GM23338 (cell line): ENCODE data around the gene RNF115. TPM values are rescaled to one million over a fixed set of nuclear protein-coding genes. Genes with fewer than 3 reads are reported as not detected.

ENCODE experiments used
- ATAC-seq: fragments of 200-7000 bp; cut with Tn5 transposase; 3 replicates; pipeline ENCODE4 v1.9.1; 2020
- DNase-seq: peaks from one replicate; pipeline ENCODE4 v3.0.0-alpha.2; 2015; ENCODE audit warnings: low spot score
- H2AFZ ChIP-seq: fragments of 200-600 bp; sonication (generic); 2 replicates; pipeline ENCODE4 v1.8.0; 2016; ENCODE audit warnings: antibody characterized with exemption, mild to moderate bottlenecking, moderate library complexity
- H3F3A ChIP-seq: fragments of 200-600 bp; sonication (generic); replicated peaks from 2 replicates; pipeline ENCODE4 v1.8.0; 2017; ENCODE audit warnings: antibody characterized with exemption, mixed run types, low read depth
- H3K27ac ChIP-seq: fragments of 200-600 bp; sonication (generic); 2 replicates; pipeline ENCODE4 v1.6.1; 2016; ENCODE audit warnings: low read depth
- H3K27me3 ChIP-seq: fragments of 200-600 bp; sonication (generic); 2 replicates; pipeline ENCODE4 v1.8.0; 2016; ENCODE audit warnings: mild to moderate bottlenecking, mixed run types, moderate library complexity; ENCODE audit not compliant: insufficient read depth
- H3K36me3 ChIP-seq: fragments of 200-600 bp; sonication (generic); 2 replicates; pipeline ENCODE4 v1.8.0; 2016; ENCODE audit warnings: mild to moderate bottlenecking; ENCODE audit not compliant: insufficient read depth
- H3K4me1 ChIP-seq: fragments of 200-600 bp; sonication (generic); 2 replicates; pipeline ENCODE4 v1.8.0; 2016; ENCODE audit warnings: mild to moderate bottlenecking, moderate library complexity; ENCODE audit not compliant: insufficient read depth
- H3K4me2 ChIP-seq: fragments of 200-600 bp; sonication (generic); 2 replicates; pipeline ENCODE4 v1.7.1; 2017; ENCODE audit warnings: mixed run types
- H3K4me3 ChIP-seq: fragments of 200-600 bp; sonication (generic); 2 replicates; pipeline ENCODE4 v1.6.1; 2016; ENCODE audit warnings: mixed run types
- H3K79me2 ChIP-seq: fragments of 200-600 bp; sonication (generic); replicated peaks from 2 replicates; pipeline ENCODE4 v1.8.0; 2017; ENCODE audit warnings: mild to moderate bottlenecking; ENCODE audit not compliant: insufficient read depth
- H3K9me2 ChIP-seq: fragments of 200-600 bp; sonication (generic); 2 replicates; pipeline ENCODE4 v1.8.0; 2017; ENCODE audit not compliant: insufficient read depth
- H4K20me1 ChIP-seq: fragments of 200-600 bp; sonication (generic); replicated peaks from 2 replicates; pipeline ENCODE4 v1.8.0; 2017; ENCODE audit warnings: mild to moderate bottlenecking; ENCODE audit not compliant: insufficient read depth
- H3K27ac Mint-ChIP-seq: 2 replicates; pipeline ENCODE4 v1.8.0; 2020; ENCODE audit warnings: inconsistent platforms, mild to moderate bottlenecking, moderate library complexity, mixed read lengths
- H3K27me3 Mint-ChIP-seq: 3 replicates; pipeline ENCODE4 v1.8.0; 2022; ENCODE audit warnings: low read depth, mild to moderate bottlenecking, moderate library complexity, mixed read lengths, inconsistent platforms; ENCODE audit not compliant: insufficient read depth, poor library complexity
- H3K36me3 Mint-ChIP-seq: 3 replicates; pipeline ENCODE4 v1.8.0; 2021; ENCODE audit warnings: low read depth, mild to moderate bottlenecking, inconsistent platforms, moderate library complexity, mixed read lengths
- H3K4me1 Mint-ChIP-seq: 3 replicates; pipeline ENCODE4 v1.8.0; 2020; ENCODE audit warnings: mild to moderate bottlenecking, inconsistent platforms, mixed read lengths
- H3K4me3 Mint-ChIP-seq: 3 replicates; pipeline ENCODE4 v1.8.0; 2021; ENCODE audit warnings: moderate library complexity, mild to moderate bottlenecking, inconsistent platforms, mixed read lengths
- H3K9me3 Mint-ChIP-seq: 3 replicates; pipeline ENCODE4 v1.8.0; 2020; ENCODE audit warnings: moderate library complexity, mild to moderate bottlenecking, inconsistent platforms, mixed read lengths
- CREB1 ChIP-seq: fragments of 250-450 bp; sonication (Bioruptor Pico); IDR thresholded peaks from 2 replicates; pipeline ENCODE4 v1.5.0; 2020; ENCODE audit warnings: low read depth, mild to moderate bottlenecking, moderate library complexity
- EZH2 ChIP-seq: fragments of 200-600 bp; sonication (generic); IDR thresholded peaks from one replicate; pipeline ENCODE4 v1.8.0; 2017; ENCODE audit warnings: antibody characterized with exemption, mild to moderate bottlenecking, low read depth; ENCODE audit not compliant: unreplicated experiment
- EZH2phosphoT487 ChIP-seq: fragments of 200-600 bp; sonication (generic); IDR thresholded peaks from one replicate; pipeline ENCODE4 v1.8.1; 2018; ENCODE audit warnings: antibody characterized with exemption; ENCODE audit not compliant: unreplicated experiment
- JUNB ChIP-seq: IDR thresholded peaks from one replicate; pipeline ENCODE4 v1.6.1; 2016; ENCODE audit warnings: antibody characterized with exemption; ENCODE audit not compliant: unreplicated experiment
- NANOG ChIP-seq: IDR thresholded peaks from 2 replicates; pipeline ENCODE4 v1.6.1; 2016; ENCODE audit warnings: antibody characterized with exemption, borderline replicate concordance
- POLR2AphosphoS5 ChIP-seq: IDR thresholded peaks from 2 replicates; pipeline ENCODE4 v1.6.1; 2016; ENCODE audit warnings: antibody characterized with exemption, low read depth
- STAT1 ChIP-seq: IDR thresholded peaks from one replicate; pipeline ENCODE4 v1.6.1; 2016; ENCODE audit warnings: antibody characterized with exemption; ENCODE audit not compliant: unreplicated experiment
- ZNF114 ChIP-seq: fragments of 250-450 bp; sonication (Bioruptor Pico); IDR thresholded peaks from 2 replicates; pipeline ENCODE4 v1.5.0; 2020; ENCODE audit warnings: mild to moderate bottlenecking, moderate library complexity
- ZNF331 ChIP-seq: fragments of 250-450 bp; sonication (Bioruptor Pico); IDR thresholded peaks from 2 replicates; pipeline ENCODE4 v1.5.0; 2020; ENCODE audit warnings: low read depth, mild to moderate bottlenecking, moderate library complexity
- polyA plus RNA-seq: library from polyadenylated mRNA; unstranded; fragments of >200 nt; fragmentation: Nextera tagmentation; extraction: Ambion mirVana; gene quantifications from 2 replicates; pipeline ENCODE4 v1.2.1, GENCODE V29; 2016
- total RNA-seq: library from RNA; depleted of rRNA; stranded (reverse); fragments of >200 nt; shearing (Covaris generic); gene quantifications from 2 replicates; pipeline ENCODE4 v1.2.3, GENCODE V29; 2014
- TF ChIP-seq, protein P1 (sequence below): fragments of 250-450 bp; sonication (Bioruptor Pico); IDR thresholded peaks from 2 replicates; pipeline ENCODE4 v1.5.0; 2020; ENCODE audit warnings: mild to moderate bottlenecking, moderate library complexity
- TF ChIP-seq, protein P2 (sequence below): IDR thresholded peaks from 2 replicates; pipeline ENCODE4 v1.6.1; 2016; ENCODE audit warnings: antibody characterized with exemption
- TF ChIP-seq, protein P3 (sequence below): IDR thresholded peaks from one replicate; pipeline ENCODE4 v1.6.1; 2018; ENCODE audit warnings: antibody characterized with exemption; ENCODE audit not compliant: unreplicated experiment
- TF ChIP-seq, protein P4 (sequence below), 2 experiments: fragments of 200-600 bp in 1 of 2; sonication (generic) in 1 of 2; conservative IDR thresholded peaks; 2 replicates each; pipeline versions ENCODE4 v1.5.1 to v1.6.1; 2016 to 2017; ENCODE audit warnings: antibody characterized with exemption in 2 of 2, low read depth in 2 of 2, mild to moderate bottlenecking in 2 of 2, moderate library complexity in 1 of 2

RNF115 gene
- total and polyA plus RNA-seq, 2 experiments from 2014 or later: 10.6 to 10.9 TPM

DNA sequence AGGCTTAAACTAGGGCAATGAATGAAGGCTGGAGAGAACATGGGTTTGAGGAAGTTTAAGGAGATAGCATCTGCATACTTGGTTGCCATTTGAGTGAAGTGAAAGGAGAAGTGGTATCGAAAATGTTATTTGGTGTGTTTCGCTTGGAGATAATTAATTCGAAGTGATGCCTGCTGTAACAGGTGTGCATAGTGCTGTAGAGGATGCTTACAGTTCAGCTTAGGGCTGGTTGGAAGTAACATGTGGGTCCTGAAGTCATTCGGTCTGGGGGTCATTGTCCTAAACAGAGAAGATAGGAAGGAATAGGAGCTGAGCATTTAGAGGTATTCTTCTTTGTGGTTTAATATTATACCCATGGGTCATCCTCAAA is 21.2 kb upstream of the RNF115 start:
- Mint-ChIP-seq H3K4me1 (peaks cover 5% of the 10 kb centered on the region; the same call in 2 of the 3 replicates), H3K27me3 (peaks cover 2% of the 10 kb centered on the region)
- TF ChIP-seq ZNF114: no peak
- TF ChIP-seq CREB1: no peak
- no peak for TF ChIP-seq JUNB
- no peak for TF ChIP-seq EZH2phosphoT487
- no peak for TF ChIP-seq NANOG
- TF ChIP-seq, protein P1, sequence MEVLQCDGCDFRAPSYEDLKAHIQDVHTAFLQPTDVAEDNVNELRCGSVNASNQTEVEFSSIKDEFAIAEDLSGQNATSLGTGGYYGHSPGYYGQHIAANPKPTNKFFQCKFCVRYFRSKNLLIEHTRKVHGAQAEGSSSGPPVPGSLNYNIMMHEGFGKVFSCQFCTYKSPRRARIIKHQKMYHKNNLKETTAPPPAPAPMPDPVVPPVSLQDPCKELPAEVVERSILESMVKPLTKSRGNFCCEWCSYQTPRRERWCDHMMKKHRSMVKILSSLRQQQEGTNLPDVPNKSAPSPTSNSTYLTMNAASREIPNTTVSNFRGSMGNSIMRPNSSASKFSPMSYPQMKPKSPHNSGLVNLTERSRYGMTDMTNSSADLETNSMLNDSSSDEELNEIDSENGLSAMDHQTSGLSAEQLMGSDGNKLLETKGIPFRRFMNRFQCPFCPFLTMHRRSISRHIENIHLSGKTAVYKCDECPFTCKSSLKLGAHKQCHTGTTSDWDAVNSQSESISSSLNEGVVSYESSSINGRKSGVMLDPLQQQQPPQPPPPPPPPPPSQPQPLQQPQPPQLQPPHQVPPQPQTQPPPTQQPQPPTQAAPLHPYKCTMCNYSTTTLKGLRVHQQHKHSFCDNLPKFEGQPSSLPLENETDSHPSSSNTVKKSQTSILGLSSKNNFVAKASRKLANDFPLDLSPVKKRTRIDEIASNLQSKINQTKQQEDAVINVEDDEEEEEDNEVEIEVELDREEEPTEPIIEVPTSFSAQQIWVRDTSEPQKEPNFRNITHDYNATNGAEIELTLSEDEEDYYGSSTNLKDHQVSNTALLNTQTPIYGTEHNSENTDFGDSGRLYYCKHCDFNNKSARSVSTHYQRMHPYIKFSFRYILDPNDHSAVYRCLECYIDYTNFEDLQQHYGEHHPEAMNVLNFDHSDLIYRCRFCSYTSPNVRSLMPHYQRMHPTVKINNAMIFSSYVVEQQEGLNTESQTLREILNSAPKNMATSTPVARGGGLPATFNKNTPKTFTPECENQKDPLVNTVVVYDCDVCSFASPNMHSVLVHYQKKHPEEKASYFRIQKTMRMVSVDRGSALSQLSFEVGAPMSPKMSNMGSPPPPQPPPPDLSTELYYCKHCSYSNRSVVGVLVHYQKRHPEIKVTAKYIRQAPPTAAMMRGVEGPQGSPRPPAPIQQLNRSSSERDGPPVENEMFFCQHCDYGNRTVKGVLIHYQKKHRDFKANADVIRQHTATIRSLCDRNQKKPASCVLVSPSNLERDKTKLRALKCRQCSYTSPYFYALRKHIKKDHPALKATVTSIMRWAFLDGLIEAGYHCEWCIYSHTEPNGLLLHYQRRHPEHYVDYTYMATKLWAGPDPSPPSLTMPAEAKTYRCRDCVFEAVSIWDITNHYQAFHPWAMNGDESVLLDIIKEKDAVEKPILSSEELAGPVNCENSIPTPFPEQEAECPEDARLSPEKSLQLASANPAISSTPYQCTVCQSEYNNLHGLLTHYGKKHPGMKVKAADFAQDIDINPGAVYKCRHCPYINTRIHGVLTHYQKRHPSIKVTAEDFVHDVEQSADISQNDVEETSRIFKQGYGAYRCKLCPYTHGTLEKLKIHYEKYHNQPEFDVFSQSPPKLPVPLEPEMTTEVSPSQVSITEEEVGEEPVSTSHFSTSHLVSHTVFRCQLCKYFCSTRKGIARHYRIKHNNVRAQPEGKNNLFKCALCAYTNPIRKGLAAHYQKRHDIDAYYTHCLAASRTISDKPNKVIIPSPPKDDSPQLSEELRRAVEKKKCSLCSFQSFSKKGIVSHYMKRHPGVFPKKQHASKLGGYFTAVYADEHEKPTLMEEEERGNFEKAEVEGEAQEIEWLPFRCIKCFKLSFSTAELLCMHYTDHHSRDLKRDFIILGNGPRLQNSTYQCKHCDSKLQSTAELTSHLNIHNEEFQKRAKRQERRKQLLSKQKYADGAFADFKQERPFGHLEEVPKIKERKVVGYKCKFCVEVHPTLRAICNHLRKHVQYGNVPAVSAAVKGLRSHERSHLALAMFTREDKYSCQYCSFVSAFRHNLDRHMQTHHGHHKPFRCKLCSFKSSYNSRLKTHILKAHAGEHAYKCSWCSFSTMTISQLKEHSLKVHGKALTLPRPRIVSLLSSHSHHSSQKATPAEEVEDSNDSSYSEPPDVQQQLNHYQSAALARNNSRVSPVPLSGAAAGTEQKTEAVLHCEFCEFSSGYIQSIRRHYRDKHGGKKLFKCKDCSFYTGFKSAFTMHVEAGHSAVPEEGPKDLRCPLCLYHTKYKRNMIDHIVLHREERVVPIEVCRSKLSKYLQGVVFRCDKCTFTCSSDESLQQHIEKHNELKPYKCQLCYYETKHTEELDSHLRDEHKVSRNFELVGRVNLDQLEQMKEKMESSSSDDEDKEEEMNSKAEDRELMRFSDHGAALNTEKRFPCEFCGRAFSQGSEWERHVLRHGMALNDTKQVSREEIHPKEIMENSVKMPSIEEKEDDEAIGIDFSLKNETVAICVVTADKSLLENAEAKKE (CRISPR knock-in tag): no peak
- TF ChIP-seq, protein P2, sequence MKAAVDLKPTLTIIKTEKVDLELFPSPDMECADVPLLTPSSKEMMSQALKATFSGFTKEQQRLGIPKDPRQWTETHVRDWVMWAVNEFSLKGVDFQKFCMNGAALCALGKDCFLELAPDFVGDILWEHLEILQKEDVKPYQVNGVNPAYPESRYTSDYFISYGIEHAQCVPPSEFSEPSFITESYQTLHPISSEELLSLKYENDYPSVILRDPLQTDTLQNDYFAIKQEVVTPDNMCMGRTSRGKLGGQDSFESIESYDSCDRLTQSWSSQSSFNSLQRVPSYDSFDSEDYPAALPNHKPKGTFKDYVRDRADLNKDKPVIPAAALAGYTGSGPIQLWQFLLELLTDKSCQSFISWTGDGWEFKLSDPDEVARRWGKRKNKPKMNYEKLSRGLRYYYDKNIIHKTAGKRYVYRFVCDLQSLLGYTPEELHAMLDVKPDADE: no peak
- TF ChIP-seq, protein P3, sequence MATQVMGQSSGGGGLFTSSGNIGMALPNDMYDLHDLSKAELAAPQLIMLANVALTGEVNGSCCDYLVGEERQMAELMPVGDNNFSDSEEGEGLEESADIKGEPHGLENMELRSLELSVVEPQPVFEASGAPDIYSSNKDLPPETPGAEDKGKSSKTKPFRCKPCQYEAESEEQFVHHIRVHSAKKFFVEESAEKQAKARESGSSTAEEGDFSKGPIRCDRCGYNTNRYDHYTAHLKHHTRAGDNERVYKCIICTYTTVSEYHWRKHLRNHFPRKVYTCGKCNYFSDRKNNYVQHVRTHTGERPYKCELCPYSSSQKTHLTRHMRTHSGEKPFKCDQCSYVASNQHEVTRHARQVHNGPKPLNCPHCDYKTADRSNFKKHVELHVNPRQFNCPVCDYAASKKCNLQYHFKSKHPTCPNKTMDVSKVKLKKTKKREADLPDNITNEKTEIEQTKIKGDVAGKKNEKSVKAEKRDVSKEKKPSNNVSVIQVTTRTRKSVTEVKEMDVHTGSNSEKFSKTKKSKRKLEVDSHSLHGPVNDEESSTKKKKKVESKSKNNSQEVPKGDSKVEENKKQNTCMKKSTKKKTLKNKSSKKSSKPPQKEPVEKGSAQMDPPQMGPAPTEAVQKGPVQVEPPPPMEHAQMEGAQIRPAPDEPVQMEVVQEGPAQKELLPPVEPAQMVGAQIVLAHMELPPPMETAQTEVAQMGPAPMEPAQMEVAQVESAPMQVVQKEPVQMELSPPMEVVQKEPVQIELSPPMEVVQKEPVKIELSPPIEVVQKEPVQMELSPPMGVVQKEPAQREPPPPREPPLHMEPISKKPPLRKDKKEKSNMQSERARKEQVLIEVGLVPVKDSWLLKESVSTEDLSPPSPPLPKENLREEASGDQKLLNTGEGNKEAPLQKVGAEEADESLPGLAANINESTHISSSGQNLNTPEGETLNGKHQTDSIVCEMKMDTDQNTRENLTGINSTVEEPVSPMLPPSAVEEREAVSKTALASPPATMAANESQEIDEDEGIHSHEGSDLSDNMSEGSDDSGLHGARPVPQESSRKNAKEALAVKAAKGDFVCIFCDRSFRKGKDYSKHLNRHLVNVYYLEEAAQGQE: no peak
- no peak for TF ChIP-seq POLR2AphosphoS5
- TF ChIP-seq EZH2: no peak
- TF ChIP-seq ZNF331 (CRISPR knock-in tag): no peak
- no peak for TF ChIP-seq STAT1
- TF ChIP-seq, protein P4, sequence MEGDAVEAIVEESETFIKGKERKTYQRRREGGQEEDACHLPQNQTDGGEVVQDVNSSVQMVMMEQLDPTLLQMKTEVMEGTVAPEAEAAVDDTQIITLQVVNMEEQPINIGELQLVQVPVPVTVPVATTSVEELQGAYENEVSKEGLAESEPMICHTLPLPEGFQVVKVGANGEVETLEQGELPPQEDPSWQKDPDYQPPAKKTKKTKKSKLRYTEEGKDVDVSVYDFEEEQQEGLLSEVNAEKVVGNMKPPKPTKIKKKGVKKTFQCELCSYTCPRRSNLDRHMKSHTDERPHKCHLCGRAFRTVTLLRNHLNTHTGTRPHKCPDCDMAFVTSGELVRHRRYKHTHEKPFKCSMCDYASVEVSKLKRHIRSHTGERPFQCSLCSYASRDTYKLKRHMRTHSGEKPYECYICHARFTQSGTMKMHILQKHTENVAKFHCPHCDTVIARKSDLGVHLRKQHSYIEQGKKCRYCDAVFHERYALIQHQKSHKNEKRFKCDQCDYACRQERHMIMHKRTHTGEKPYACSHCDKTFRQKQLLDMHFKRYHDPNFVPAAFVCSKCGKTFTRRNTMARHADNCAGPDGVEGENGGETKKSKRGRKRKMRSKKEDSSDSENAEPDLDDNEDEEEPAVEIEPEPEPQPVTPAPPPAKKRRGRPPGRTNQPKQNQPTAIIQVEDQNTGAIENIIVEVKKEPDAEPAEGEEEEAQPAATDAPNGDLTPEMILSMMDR (conservative IDR thresholded peaks at IDR 0.05; ENCODE audit: low read depth in 2 of 2): no peak

More for the DNA sequence above, 21.2 kb upstream of the RNF115 start:
- DNase-seq (no peak), ATAC-seq (peak; percentile 15)
- Histone ChIP-seq H3K9me2 (no peaks in the 10 kb centered on the region), H3K79me2 (no peaks in the 10 kb centered on the region), H3K4me2 (peak overlapping the region; percentile 94), H3K36me3 (peaks cover 22% of the 10 kb centered on the region), H2AFZ (no peak overlapping the region), H3K4me3 (peak overlapping the region; percentile 87), H3K27me3 (no peaks in the 10 kb centered on the region), H3K4me1 (no peaks in the 10 kb centered on the region; the same call in 1 of the 2 replicates), H4K20me1 (no peaks in the 10 kb centered on the region; the same call in 1 of the 2 replicates), H3K27ac (no peak overlapping the region), H3F3A (peaks cover 9% of the 10 kb centered on the region; the same call in 1 of the 2 replicates)
- no peaks in the 10 kb centered on the region for H3K9me3 Mint-ChIP-seq
- H3K27ac Mint-ChIP-seq: no peak overlapping the region
- no peak overlapping the region for H3K4me3 Mint-ChIP-seq
- peaks cover 40% of the 10 kb centered on the region for H3K36me3 Mint-ChIP-seq
